Fibroblast of pulmonary artery (primary cell): ENCODE measurements around the gene ANKRD22.

Experiments
- DNase-seq: peaks from one replicate; pipeline ENCODE4 v3.0.0-alpha.2; 2010; ENCODE audit warnings: low read depth
- H3K4me3 ChIP-seq: replicated peaks from 2 replicates; pipeline ENCODE4 v1.5.1; 2011; ENCODE audit warnings: low read depth, mild to moderate bottlenecking, control low read depth, low read length, moderate library complexity
- TF ChIP-seq, protein P1 (sequence below): IDR thresholded peaks from 2 replicates; pipeline ENCODE4 v1.5.1; 2011; ENCODE audit warnings: mild to moderate bottlenecking, control low read depth, low read length, inconsistent platforms; ENCODE audit errors: missing control alignments

The ANKRD22 gene

DNA sequence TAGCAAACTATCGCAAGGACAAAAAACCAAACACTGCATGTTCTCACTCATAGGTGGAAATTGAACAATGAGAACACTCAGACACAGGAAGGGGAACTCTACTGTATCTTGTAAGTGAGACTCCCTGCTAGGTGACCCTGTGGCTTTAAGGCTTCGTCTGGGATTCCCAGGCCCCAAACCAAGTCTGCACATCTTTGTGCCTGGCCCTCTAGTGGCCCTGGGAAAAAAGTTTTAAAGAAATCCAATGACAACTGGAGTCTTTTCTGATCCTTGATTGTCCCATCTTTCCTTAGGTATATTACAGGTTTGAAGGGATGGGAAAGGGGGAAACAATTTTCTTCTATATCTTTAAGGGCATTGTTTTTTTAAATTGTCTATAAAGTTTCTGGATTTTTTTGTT is 59.7 kb downstream of the ANKRD22 start:
- TF ChIP-seq, protein P1, sequence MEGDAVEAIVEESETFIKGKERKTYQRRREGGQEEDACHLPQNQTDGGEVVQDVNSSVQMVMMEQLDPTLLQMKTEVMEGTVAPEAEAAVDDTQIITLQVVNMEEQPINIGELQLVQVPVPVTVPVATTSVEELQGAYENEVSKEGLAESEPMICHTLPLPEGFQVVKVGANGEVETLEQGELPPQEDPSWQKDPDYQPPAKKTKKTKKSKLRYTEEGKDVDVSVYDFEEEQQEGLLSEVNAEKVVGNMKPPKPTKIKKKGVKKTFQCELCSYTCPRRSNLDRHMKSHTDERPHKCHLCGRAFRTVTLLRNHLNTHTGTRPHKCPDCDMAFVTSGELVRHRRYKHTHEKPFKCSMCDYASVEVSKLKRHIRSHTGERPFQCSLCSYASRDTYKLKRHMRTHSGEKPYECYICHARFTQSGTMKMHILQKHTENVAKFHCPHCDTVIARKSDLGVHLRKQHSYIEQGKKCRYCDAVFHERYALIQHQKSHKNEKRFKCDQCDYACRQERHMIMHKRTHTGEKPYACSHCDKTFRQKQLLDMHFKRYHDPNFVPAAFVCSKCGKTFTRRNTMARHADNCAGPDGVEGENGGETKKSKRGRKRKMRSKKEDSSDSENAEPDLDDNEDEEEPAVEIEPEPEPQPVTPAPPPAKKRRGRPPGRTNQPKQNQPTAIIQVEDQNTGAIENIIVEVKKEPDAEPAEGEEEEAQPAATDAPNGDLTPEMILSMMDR, result peak; percentile 53
- no peak overlapping the region for H3K4me3 ChIP-seq
- DNase-seq, result peak; percentile 21

DNA sequence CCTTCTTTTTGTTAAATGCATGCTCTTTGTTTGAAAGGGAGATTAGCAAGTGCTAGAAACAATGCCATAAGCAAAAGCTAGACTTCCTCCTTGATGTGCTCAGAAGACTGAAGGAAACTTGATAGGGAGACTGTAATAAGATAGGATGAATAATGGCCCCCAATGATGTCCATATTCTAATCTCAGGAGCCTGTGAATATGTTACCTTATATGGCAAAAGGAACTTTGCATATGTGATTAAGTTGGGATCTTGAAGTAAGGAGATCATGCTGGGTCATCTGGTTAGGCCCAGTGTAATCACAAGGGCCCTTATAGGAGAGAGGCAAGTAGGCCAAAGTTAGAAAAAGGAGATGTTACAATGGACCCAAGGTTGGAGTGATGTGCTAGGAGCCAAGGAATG is 62.7 kb downstream of the ANKRD22 start:
- no peak for DNase-seq
- TF ChIP-seq, protein P1, result no peak
- H3K4me3 ChIP-seq, result no peak overlapping the region

DNA sequence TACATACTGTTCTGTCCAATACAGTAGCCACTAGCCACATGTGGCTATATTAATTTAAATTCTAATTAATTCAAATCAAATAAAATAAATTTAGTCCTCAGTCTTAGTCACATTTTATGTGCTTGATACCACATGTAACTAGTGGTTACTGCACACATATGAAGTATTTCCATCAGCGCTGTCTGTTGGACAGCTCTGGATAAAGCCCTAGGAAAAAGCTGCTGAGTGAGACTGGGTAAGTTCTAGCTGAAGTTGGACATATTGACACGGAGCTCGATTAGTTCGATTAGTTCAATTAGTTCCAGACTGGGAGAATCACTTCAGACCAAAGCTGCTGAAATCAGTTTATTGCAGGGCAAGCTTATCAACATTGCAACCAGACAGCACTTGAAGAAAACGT is 64.2 kb downstream of the ANKRD22 start:
- TF ChIP-seq, protein P1, result no peak
- DNase-seq, result no peak
- no peak overlapping the region for H3K4me3 ChIP-seq

DNA sequence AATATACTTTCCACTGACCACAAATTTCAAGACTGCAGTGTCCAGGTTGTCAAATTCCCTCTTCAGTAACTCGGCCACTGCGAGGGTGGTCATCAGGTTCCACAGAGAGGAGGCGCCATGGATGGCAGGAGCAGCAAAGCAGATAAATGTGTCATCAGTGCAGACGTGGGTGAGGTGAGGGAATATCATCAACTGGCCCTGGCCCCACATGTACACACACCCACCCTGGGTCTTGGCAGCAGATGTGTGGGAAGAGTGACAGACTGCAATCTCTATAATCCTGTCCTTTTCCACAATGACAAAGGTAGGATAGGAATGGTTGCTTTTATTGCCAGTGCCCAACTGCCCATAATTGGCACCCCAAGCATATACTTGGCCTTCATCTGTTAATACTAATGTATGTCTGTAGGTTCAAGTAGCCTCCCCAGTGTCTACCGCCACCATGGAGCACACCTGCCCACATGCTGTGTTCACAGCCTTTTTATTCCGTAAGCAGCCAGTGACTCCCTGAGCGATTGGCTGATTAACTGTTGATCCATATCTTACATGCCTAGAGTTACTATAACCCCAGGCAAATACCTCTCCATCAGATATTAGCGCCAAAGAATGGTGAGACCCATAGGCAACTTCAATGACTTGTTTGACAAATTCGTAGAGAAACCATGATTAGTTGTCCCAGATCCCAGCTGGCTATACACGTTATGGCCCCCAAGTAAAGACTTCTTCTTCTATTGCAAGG is 65.4 kb downstream of the ANKRD22 start:
- H3K4me3 ChIP-seq, result no peak overlapping the region
- TF ChIP-seq, protein P1, result no peak
- DNase-seq, result no peak

DNA sequence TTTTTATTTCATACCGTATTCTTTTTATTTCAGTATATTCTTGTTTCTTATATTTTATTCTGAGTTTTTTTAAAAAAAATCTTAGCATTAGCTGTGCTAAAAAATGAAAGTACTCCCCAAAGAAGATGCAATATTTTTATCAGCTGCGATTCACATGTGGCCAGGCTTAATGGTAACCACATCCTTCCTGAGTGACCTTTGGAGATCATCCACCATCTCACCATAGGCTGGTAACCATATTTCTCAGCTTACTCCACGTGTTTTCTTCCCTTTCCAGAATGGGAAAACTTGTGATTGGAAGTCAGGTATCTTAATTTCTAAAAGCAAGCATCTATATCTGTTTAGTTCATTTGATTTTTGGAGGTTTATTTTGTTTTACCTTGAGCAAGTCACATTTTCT is 67.9 kb downstream of the ANKRD22 start:
- H3K4me3 ChIP-seq, result no peak overlapping the region
- TF ChIP-seq, protein P1, result no peak
- peak; percentile 25 for DNase-seq

DNA sequence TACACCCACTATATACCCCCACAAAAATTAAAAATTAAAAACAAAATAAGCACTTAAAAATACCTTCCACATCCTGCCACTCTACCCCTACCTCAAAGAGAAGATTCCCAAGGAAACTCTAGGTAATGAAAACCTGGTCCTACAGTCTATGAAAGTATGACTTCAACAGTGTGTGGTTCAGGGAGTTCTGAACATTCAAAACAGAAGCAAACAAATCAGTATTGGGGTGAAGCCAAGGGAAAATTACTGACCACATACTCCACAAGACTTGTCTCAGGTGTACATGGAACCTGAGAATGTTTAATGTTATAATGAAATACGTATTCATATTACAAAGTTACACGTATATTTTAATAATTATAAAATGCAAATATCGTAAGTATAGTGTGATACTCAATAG is 69.4 kb downstream of the ANKRD22 start:
- TF ChIP-seq, protein P1, result no peak
- no peak overlapping the region for H3K4me3 ChIP-seq
- DNase-seq, result no peak

DNA sequence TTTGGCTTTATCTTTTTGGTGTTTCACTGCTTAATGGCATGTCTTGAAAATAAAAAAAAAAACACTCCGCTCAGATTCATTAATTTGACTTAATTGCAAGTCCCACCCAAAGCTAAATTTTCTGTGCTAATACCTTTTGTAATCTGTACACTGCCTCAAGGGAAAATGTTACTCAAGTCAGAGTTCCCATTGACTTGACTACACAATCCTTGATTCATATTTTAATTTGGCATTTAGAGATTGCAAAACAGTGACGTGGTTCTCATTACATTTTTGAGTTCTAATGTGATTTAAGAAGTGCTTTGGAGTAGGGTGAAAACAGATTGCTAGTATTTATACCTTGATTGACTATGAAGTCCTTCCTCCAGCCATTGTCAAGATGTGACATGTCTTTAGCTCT is 70.4 kb downstream of the ANKRD22 start:
- H3K4me3 ChIP-seq, result no peak overlapping the region
- TF ChIP-seq, protein P1, result no peak
- DNase-seq, result no peak
